ENCODE data around the gene C2orf66. TPM values are rescaled to one million over a fixed set of nuclear protein-coding genes. Genes with fewer than 3 reads are reported as not detected.

Gene C2orf66
- total and polyA plus RNA-seq, 2 of the 4 experiments (the other 2 are of a cell fraction), result 0.27 TPM; not detected in 1

GRCh38 chr2:196767101-196767500, 42.1 kb downstream of the C2orf66 start:
- Histone ChIP-seq H2BK15ac (ENCODE audit: low read depth, low read length) (no peak overlapping the region), H3K9me3 (ENCODE audit: control insufficient read depth, insufficient read depth, low read length) (no peaks in the 10 kb centered on the region), H2BK20ac (ENCODE audit: low read depth, low read length) (no peak overlapping the region), H2AK5ac (ENCODE audit: low read depth, low read length) (no peak overlapping the region), H3K4me2 (ENCODE audit: low read depth, low read length) (no peak overlapping the region), H3K56ac (ENCODE audit: extremely low read depth, insufficient read depth, low read length) (no peak overlapping the region), H2AFZ (replicated peaks; ENCODE audit: low read length, poor library complexity) (no peak overlapping the region), H3K23ac (ENCODE audit: low read depth, low read length) (no peak overlapping the region), H3K14ac (replicated peaks; ENCODE audit: low read depth, low read length) (no peak overlapping the region), H4K5ac (ENCODE audit: low read depth, low read length) (no peak overlapping the region), H2BK5ac (ENCODE audit: low read depth, low read length, poor library complexity, severe bottlenecking) (no peak overlapping the region), H3K4ac (ENCODE audit: low read depth, low read length) (no peak overlapping the region), H3K9me1 (ENCODE audit: insufficient read depth, low read length) (no peaks in the 10 kb centered on the region), H3K79me1 (ENCODE audit: low read depth in 1 of 2, low read length in 2 of 2) (no peaks in the 10 kb centered on the region; a peak in 1 of 4 replicates), H4K20me1 (ENCODE audit: insufficient read depth, low read length) (no peaks in the 10 kb centered on the region), H3K27me3 (ENCODE audit: control insufficient read depth, insufficient read depth, low read length) (no peaks in the 10 kb centered on the region), H3K4me1 (ENCODE audit: control insufficient read depth, insufficient read depth, low read length) (no peaks in the 10 kb centered on the region), H3K36me3 (ENCODE audit: control insufficient read depth, insufficient read depth, low read length) (peaks cover 8% of the 10 kb centered on the region), H3K9ac (ENCODE audit: low read depth, low read length) (no peak overlapping the region), H3K27ac (ENCODE audit: insufficient read depth, low read length) (no peak overlapping the region), H4K8ac (ENCODE audit: low read depth in 2 of 2, low read length in 2 of 2) (no peak overlapping the region), H2AK9ac (replicated peaks; ENCODE audit: low read depth, low read length, poor library complexity) (no peak overlapping the region), H4K91ac (ENCODE audit: insufficient read depth, low read depth, low read length) (no peak overlapping the region), H3K18ac (ENCODE audit: low read depth, low read length) (no peak overlapping the region), H2BK120ac (ENCODE audit: low read depth, low read length) (no peak overlapping the region), H3K4me3 (ENCODE audit: insufficient read depth, low read depth, low read length) (no peak overlapping the region)
- ATAC-seq (ENCODE audit: low read depth), result no peak
- DNase-seq, result no peak
- no TSS peak for BruUV-seq (replicated peaks)
- no CpG with 5 or more reads among the region's 1 CpG for WGBS, 2 experiments (ENCODE audit: extremely low coverage in 2 of 2, insufficient read length in 1 of 2)
- dilution Hi-C loops (cut with HindIII; ENCODE audit: low sequenced_read_pairs, unreplicated experiment), result no loop called here
- ChIA-PET CTCF (interaction anchor here (0.9 kb wide), 1 partner anchor 25 kb away, joined by 4 read pairs; no protein-coding TSS in a partner anchor), POLR2A (ENCODE audit: unreplicated experiment) (no interaction called here)
- intact Hi-C loops (cut with micrococcal nuclease), result loop anchor here (10.0 kb wide), 2 partner anchors 302 to 612 kb away; no protein-coding TSS in a partner anchor
- in situ Hi-C loops (cut with MboI; ENCODE audit: low sequenced_read_pairs), result no loop called here
- TF ChIP-seq MXI1 (IDR thresholded peaks at IDR 0.05; ENCODE audit: borderline replicate concordance, low read depth, low read length) (no peak), CTCF (conservative IDR thresholded peaks at IDR 0.05; ENCODE audit: low read depth, low read length) (no peak)

Data from IMR-90 (cell line).